Activated CD4-positive, alpha-beta memory T cell treated with anti-CD3 and anti-CD28 coated beads, Interleukin-2, amount 10 ng/mL, durations not matched to agents 7 days and 5 days (primary cell): ENCODE data around the gene GALNT16. TPM values are rescaled to one million over a fixed set of nuclear protein-coding genes. Genes with fewer than 3 reads are reported as not detected.

Source experiments
- CTCF ChIA-PET: fragments of 350-600 bp; sonication (Branson Sonifier 250); formaldehyde crosslinking; loops from one replicate; lab custom pipeline; 2021; ENCODE audit warnings: antibody characterized with exemption, inconsistent platforms; lab: Charles Lee
- POLR2A ChIA-PET: fragments of 350-600 bp; sonication (Branson Sonifier 250); formaldehyde crosslinking; loops from one replicate; lab custom pipeline; 2021; ENCODE audit warnings: antibody characterized with exemption; lab: Charles Lee
- DNase-seq: peaks from one replicate; pipeline ENCODE4 v3.0.0-alpha.2; 2020
- H3K27ac Mint-ChIP-seq: one replicate; pipeline ENCODE4 v1.8.0; 2021; ENCODE audit warnings: mild to moderate bottlenecking, mixed read lengths
- H3K27me3 Mint-ChIP-seq: one replicate; pipeline ENCODE4 v1.8.0; 2021; ENCODE audit warnings: mixed read lengths
- H3K36me3 Mint-ChIP-seq: one replicate; pipeline ENCODE4 v1.8.0; 2021; ENCODE audit warnings: low read depth, mixed read lengths
- H3K4me1 Mint-ChIP-seq: one replicate; pipeline ENCODE4 v1.8.0; 2021; ENCODE audit warnings: mixed read lengths
- H3K4me3 Mint-ChIP-seq: one replicate; pipeline ENCODE4 v1.8.0; 2021; ENCODE audit warnings: mild to moderate bottlenecking, mixed read lengths
- H3K9me3 Mint-ChIP-seq: one replicate; pipeline ENCODE4 v1.8.0; 2021; ENCODE audit warnings: mixed read lengths
- total RNA-seq, 2 experiments: library from RNA; stranded (reverse); gene quantifications; one replicate each; pipeline ENCODE4 v1.2.3, GENCODE V29; 2021

Gene GALNT16
- total RNA-seq, 2 experiments from 2014 or later, result not detected

GRCh38 chr14:69328317-69328716, 68.4 kb downstream of the GALNT16 start:
- Mint-ChIP-seq H3K4me3 (no peak overlapping the region), H3K4me1 (no peaks in the 10 kb centered on the region), H3K9me3 (no peaks in the 10 kb centered on the region), H3K36me3 (no peaks in the 10 kb centered on the region), H3K27ac (no peak overlapping the region), H3K27me3 (no peaks in the 10 kb centered on the region)
- POLR2A ChIA-PET, result no interaction called here
- CTCF ChIA-PET, result no interaction called here
- DNase-seq, result no peak

GRCh38 chr14:69328765-69329164, 68.8 kb downstream of the GALNT16 start:
- no peak overlapping the region for H3K27ac Mint-ChIP-seq
- ChIA-PET CTCF (no interaction called here), POLR2A (no interaction called here)
- no peak for DNase-seq
- H3K4me1 Mint-ChIP-seq, result no peaks in the 10 kb centered on the region
- H3K9me3 Mint-ChIP-seq, result no peaks in the 10 kb centered on the region
- no peaks in the 10 kb centered on the region for H3K27me3 Mint-ChIP-seq
- H3K36me3 Mint-ChIP-seq, result no peaks in the 10 kb centered on the region
- no peak overlapping the region for H3K4me3 Mint-ChIP-seq

GRCh38 chr14:69331206-69331605, 71.2 kb downstream of the GALNT16 start:
- no peak overlapping the region for H3K4me3 Mint-ChIP-seq
- H3K27ac Mint-ChIP-seq, result no peak overlapping the region
- H3K27me3 Mint-ChIP-seq, result no peaks in the 10 kb centered on the region
- ChIA-PET POLR2A (no interaction called here), CTCF (interaction anchor here (1.7 kb wide), 1 partner anchor 14 kb away, joined by 4 read pairs; no protein-coding TSS in a partner anchor)
- no peaks in the 10 kb centered on the region for H3K9me3 Mint-ChIP-seq
- no peak for DNase-seq
- H3K4me1 Mint-ChIP-seq, result no peaks in the 10 kb centered on the region
- H3K36me3 Mint-ChIP-seq, result no peaks in the 10 kb centered on the region

- no peaks in the 10 kb centered on the region for H3K4me1 Mint-ChIP-seq
- no peak for DNase-seq
- no peaks in the 10 kb centered on the region for H3K36me3 Mint-ChIP-seq
- H3K27ac Mint-ChIP-seq, result no peak overlapping the region
- H3K27me3 Mint-ChIP-seq, result peaks cover 4% of the 10 kb centered on the region
- no peaks in the 10 kb centered on the region for H3K9me3 Mint-ChIP-seq
- POLR2A ChIA-PET, result no interaction called here
- CTCF ChIA-PET, result interaction anchor here (0.7 to 1.7 kb wide), 2 partner anchors 12 to 360 kb away, joined by 3 to 4 read pairs; no protein-coding TSS in a partner anchor
- no peak overlapping the region for H3K4me3 Mint-ChIP-seq
Measured at GRCh38 chr14:69332782-69333395, 72.9 kb downstream of the GALNT16 start.

GRCh38 chr14:69333791-69334337, 73.9 kb downstream of the GALNT16 start:
- ChIA-PET POLR2A (no interaction called here), CTCF (no interaction called here)
- no peaks in the 10 kb centered on the region for H3K4me1 Mint-ChIP-seq
- no peaks in the 10 kb centered on the region for H3K9me3 Mint-ChIP-seq
- H3K27me3 Mint-ChIP-seq, result peaks cover 4% of the 10 kb centered on the region
- H3K27ac Mint-ChIP-seq, result no peak overlapping the region
- no peak for DNase-seq
- no peaks in the 10 kb centered on the region for H3K36me3 Mint-ChIP-seq
- no peak overlapping the region for H3K4me3 Mint-ChIP-seq

GRCh38 chr14:69334576-69334975, 74.6 kb downstream of the GALNT16 start:
- Mint-ChIP-seq H3K4me1 (no peaks in the 10 kb centered on the region), H3K27ac (no peak overlapping the region), H3K4me3 (no peak overlapping the region), H3K27me3 (peaks cover 4% of the 10 kb centered on the region), H3K36me3 (no peaks in the 10 kb centered on the region), H3K9me3 (no peaks in the 10 kb centered on the region)
- ChIA-PET CTCF (no interaction called here), POLR2A (no interaction called here)
- no peak for DNase-seq

- H3K4me3 Mint-ChIP-seq, result no peak overlapping the region
- no peaks in the 10 kb centered on the region for H3K9me3 Mint-ChIP-seq
- no peak for DNase-seq
- H3K27me3 Mint-ChIP-seq, result peaks cover 4% of the 10 kb centered on the region
- CTCF ChIA-PET, result no interaction called here
- POLR2A ChIA-PET, result no interaction called here
- H3K27ac Mint-ChIP-seq, result no peak overlapping the region
- H3K36me3 Mint-ChIP-seq, result no peaks in the 10 kb centered on the region
- H3K4me1 Mint-ChIP-seq, result no peaks in the 10 kb centered on the region
Measured at GRCh38 chr14:69335371-69335771, 75.4 kb downstream of the GALNT16 start.

- no peaks in the 10 kb centered on the region for H3K9me3 Mint-ChIP-seq
- ChIA-PET CTCF (no interaction called here), POLR2A (no interaction called here)
- H3K27ac Mint-ChIP-seq, result no peak overlapping the region
- H3K4me3 Mint-ChIP-seq, result no peak overlapping the region
- DNase-seq, result no peak
- no peaks in the 10 kb centered on the region for H3K36me3 Mint-ChIP-seq
- no peaks in the 10 kb centered on the region for H3K4me1 Mint-ChIP-seq
- peaks cover 10% of the 10 kb centered on the region for H3K27me3 Mint-ChIP-seq
Measured at GRCh38 chr14:69337984-69338383, 78.0 kb downstream of the GALNT16 start.

- H3K27me3 Mint-ChIP-seq, result peaks cover 10% of the 10 kb centered on the region
Measured at GRCh38 chr14:69339426-69339825, 79.5 kb downstream of the GALNT16 start.

GRCh38 chr14:69342928-69343525, 83.1 kb downstream of the GALNT16 start:
- CTCF ChIA-PET, result no interaction called here
- DNase-seq, result no peak
- Mint-ChIP-seq H3K4me3 (no peak overlapping the region), H3K27me3 (peaks cover 12% of the 10 kb centered on the region), H3K36me3 (no peaks in the 10 kb centered on the region), H3K27ac (no peak overlapping the region), H3K4me1 (no peaks in the 10 kb centered on the region), H3K9me3 (no peaks in the 10 kb centered on the region)
- POLR2A ChIA-PET, result no interaction called here

More at GRCh38 chr14:69339426-69339825, 79.5 kb downstream of the GALNT16 start:
- ChIA-PET CTCF (no interaction called here), POLR2A (no interaction called here)
- Mint-ChIP-seq H3K4me3 (no peak overlapping the region), H3K27ac (no peak overlapping the region), H3K36me3 (no peaks in the 10 kb centered on the region), H3K9me3 (no peaks in the 10 kb centered on the region), H3K4me1 (no peaks in the 10 kb centered on the region)
- DNase-seq, result no peak

- no peaks in the 10 kb centered on the region for H3K36me3 Mint-ChIP-seq
- H3K27me3 Mint-ChIP-seq, result peaks cover 12% of the 10 kb centered on the region
- POLR2A ChIA-PET, result no interaction called here
- CTCF ChIA-PET, result interaction anchor here (1.1 kb wide), 1 partner anchor 12 kb away, joined by 4 read pairs; no protein-coding TSS in a partner anchor
- no peaks in the 10 kb centered on the region for H3K4me1 Mint-ChIP-seq
- no peak overlapping the region for H3K4me3 Mint-ChIP-seq
- no peaks in the 10 kb centered on the region for H3K9me3 Mint-ChIP-seq
- DNase-seq, result no peak
- no peak overlapping the region for H3K27ac Mint-ChIP-seq
Measured at GRCh38 chr14:69344171-69344570, 84.2 kb downstream of the GALNT16 start.

GRCh38 chr14:69345402-69345801, 85.4 kb downstream of the GALNT16 start:
- no peak overlapping the region for H3K4me3 Mint-ChIP-seq
- no peak for DNase-seq
- H3K27me3 Mint-ChIP-seq, result peaks cover 12% of the 10 kb centered on the region
- ChIA-PET CTCF (interaction anchor here (1.1 kb wide), 1 partner anchor 13 kb away, joined by 4 read pairs; no protein-coding TSS in a partner anchor), POLR2A (no interaction called here)
- H3K36me3 Mint-ChIP-seq, result no peaks in the 10 kb centered on the region
- H3K9me3 Mint-ChIP-seq, result no peaks in the 10 kb centered on the region
- H3K27ac Mint-ChIP-seq, result no peak overlapping the region
- no peaks in the 10 kb centered on the region for H3K4me1 Mint-ChIP-seq

GRCh38 chr14:69346710-69347109, 86.8 kb downstream of the GALNT16 start:
- Mint-ChIP-seq H3K4me1 (peaks cover 1% of the 10 kb centered on the region), H3K4me3 (no peak overlapping the region), H3K27ac (no peak overlapping the region), H3K9me3 (no peaks in the 10 kb centered on the region), H3K27me3 (peaks cover 8% of the 10 kb centered on the region), H3K36me3 (no peaks in the 10 kb centered on the region)
- POLR2A ChIA-PET, result no interaction called here
- no peak for DNase-seq
- CTCF ChIA-PET, result interaction anchor here (0.6 to 0.7 kb wide), 2 partner anchors 104 to 1350 kb away, joined by 3 read pairs; no protein-coding TSS in a partner anchor
